ENCODE results near the gene PROCA1.

DNA sequence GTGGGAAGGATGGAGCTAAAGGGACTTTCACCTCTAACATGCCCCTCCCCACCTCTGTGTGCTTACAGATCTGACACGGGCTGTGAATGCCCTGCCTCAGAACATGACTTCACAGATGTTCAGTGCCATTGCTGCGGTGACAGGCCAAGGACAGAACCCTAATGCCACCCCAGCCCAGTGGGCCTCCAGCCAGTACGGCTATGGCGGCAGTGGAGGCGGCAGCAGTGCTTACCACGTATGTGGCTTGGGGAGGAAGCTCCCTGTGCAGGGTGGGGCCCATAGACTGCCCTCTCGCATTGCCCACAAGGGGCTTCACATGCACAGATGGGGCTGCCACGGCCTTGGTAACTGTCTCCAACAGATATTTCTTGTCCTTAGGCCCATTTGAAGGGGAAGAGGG, 11.4 kb downstream of the PROCA1 start:
- TF ChIP-seq, protein P1, sequence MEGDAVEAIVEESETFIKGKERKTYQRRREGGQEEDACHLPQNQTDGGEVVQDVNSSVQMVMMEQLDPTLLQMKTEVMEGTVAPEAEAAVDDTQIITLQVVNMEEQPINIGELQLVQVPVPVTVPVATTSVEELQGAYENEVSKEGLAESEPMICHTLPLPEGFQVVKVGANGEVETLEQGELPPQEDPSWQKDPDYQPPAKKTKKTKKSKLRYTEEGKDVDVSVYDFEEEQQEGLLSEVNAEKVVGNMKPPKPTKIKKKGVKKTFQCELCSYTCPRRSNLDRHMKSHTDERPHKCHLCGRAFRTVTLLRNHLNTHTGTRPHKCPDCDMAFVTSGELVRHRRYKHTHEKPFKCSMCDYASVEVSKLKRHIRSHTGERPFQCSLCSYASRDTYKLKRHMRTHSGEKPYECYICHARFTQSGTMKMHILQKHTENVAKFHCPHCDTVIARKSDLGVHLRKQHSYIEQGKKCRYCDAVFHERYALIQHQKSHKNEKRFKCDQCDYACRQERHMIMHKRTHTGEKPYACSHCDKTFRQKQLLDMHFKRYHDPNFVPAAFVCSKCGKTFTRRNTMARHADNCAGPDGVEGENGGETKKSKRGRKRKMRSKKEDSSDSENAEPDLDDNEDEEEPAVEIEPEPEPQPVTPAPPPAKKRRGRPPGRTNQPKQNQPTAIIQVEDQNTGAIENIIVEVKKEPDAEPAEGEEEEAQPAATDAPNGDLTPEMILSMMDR (IDR thresholded peaks at IDR 0.05), result no peak
- TF ChIP-seq POLR2A (IDR thresholded peaks at IDR 0.05), result no peak
